GM23338 (cell line): ENCODE measurements around the gene TJP1. TPM values are rescaled to one million over a fixed set of nuclear protein-coding genes. Genes with fewer than 3 reads are reported as not detected.

Experiments
- ATAC-seq: fragments of 200-7000 bp; cut with Tn5 transposase; 3 replicates; pipeline ENCODE4 v1.9.1; 2020
- DNase-seq: peaks from one replicate; pipeline ENCODE4 v3.0.0-alpha.2; 2015; ENCODE audit warnings: low spot score
- H2AFZ ChIP-seq: fragments of 200-600 bp; sonication (generic); 2 replicates; pipeline ENCODE4 v1.8.0; 2016; ENCODE audit warnings: antibody characterized with exemption, mild to moderate bottlenecking, moderate library complexity
- H3F3A ChIP-seq: fragments of 200-600 bp; sonication (generic); replicated peaks from 2 replicates; pipeline ENCODE4 v1.8.0; 2017; ENCODE audit warnings: antibody characterized with exemption, mixed run types, low read depth
- H3K27ac ChIP-seq: fragments of 200-600 bp; sonication (generic); 2 replicates; pipeline ENCODE4 v1.6.1; 2016; ENCODE audit warnings: low read depth
- H3K27me3 ChIP-seq: fragments of 200-600 bp; sonication (generic); 2 replicates; pipeline ENCODE4 v1.8.0; 2016; ENCODE audit warnings: mild to moderate bottlenecking, mixed run types, moderate library complexity; ENCODE audit not compliant: insufficient read depth
- H3K36me3 ChIP-seq: fragments of 200-600 bp; sonication (generic); 2 replicates; pipeline ENCODE4 v1.8.0; 2016; ENCODE audit warnings: mild to moderate bottlenecking; ENCODE audit not compliant: insufficient read depth
- H3K4me1 ChIP-seq: fragments of 200-600 bp; sonication (generic); 2 replicates; pipeline ENCODE4 v1.8.0; 2016; ENCODE audit warnings: mild to moderate bottlenecking, moderate library complexity; ENCODE audit not compliant: insufficient read depth
- H3K4me2 ChIP-seq: fragments of 200-600 bp; sonication (generic); 2 replicates; pipeline ENCODE4 v1.7.1; 2017; ENCODE audit warnings: mixed run types
- H3K4me3 ChIP-seq: fragments of 200-600 bp; sonication (generic); 2 replicates; pipeline ENCODE4 v1.6.1; 2016; ENCODE audit warnings: mixed run types
- H3K79me2 ChIP-seq: fragments of 200-600 bp; sonication (generic); replicated peaks from 2 replicates; pipeline ENCODE4 v1.8.0; 2017; ENCODE audit warnings: mild to moderate bottlenecking; ENCODE audit not compliant: insufficient read depth
- H3K9me2 ChIP-seq: fragments of 200-600 bp; sonication (generic); 2 replicates; pipeline ENCODE4 v1.8.0; 2017; ENCODE audit not compliant: insufficient read depth
- H4K20me1 ChIP-seq: fragments of 200-600 bp; sonication (generic); replicated peaks from 2 replicates; pipeline ENCODE4 v1.8.0; 2017; ENCODE audit warnings: mild to moderate bottlenecking; ENCODE audit not compliant: insufficient read depth
- H3K27ac Mint-ChIP-seq: 2 replicates; pipeline ENCODE4 v1.8.0; 2020; ENCODE audit warnings: inconsistent platforms, mild to moderate bottlenecking, moderate library complexity, mixed read lengths
- H3K27me3 Mint-ChIP-seq: 3 replicates; pipeline ENCODE4 v1.8.0; 2022; ENCODE audit warnings: low read depth, mild to moderate bottlenecking, moderate library complexity, mixed read lengths, inconsistent platforms; ENCODE audit not compliant: insufficient read depth, poor library complexity
- H3K36me3 Mint-ChIP-seq: 3 replicates; pipeline ENCODE4 v1.8.0; 2021; ENCODE audit warnings: low read depth, mild to moderate bottlenecking, inconsistent platforms, moderate library complexity, mixed read lengths
- H3K4me1 Mint-ChIP-seq: 3 replicates; pipeline ENCODE4 v1.8.0; 2020; ENCODE audit warnings: mild to moderate bottlenecking, inconsistent platforms, mixed read lengths
- H3K4me3 Mint-ChIP-seq: 3 replicates; pipeline ENCODE4 v1.8.0; 2021; ENCODE audit warnings: moderate library complexity, mild to moderate bottlenecking, inconsistent platforms, mixed read lengths
- H3K9me3 Mint-ChIP-seq: 3 replicates; pipeline ENCODE4 v1.8.0; 2020; ENCODE audit warnings: moderate library complexity, mild to moderate bottlenecking, inconsistent platforms, mixed read lengths
- CREB1 ChIP-seq: fragments of 250-450 bp; sonication (Bioruptor Pico); IDR thresholded peaks from 2 replicates; pipeline ENCODE4 v1.5.0; 2020; ENCODE audit warnings: low read depth, mild to moderate bottlenecking, moderate library complexity
- CTCF ChIP-seq, 2 experiments: fragments of 200-600 bp in 1 of 2; sonication (generic) in 1 of 2; conservative IDR thresholded peaks; 2 replicates each; pipeline versions ENCODE4 v1.5.1 to v1.6.1; 2016 to 2017; ENCODE audit warnings: antibody characterized with exemption in 2 of 2, low read depth in 2 of 2, mild to moderate bottlenecking in 2 of 2, moderate library complexity in 1 of 2
- ETS1 ChIP-seq: IDR thresholded peaks from 2 replicates; pipeline ENCODE4 v1.6.1; 2016; ENCODE audit warnings: antibody characterized with exemption
- EZH2 ChIP-seq: fragments of 200-600 bp; sonication (generic); IDR thresholded peaks from one replicate; pipeline ENCODE4 v1.8.0; 2017; ENCODE audit warnings: antibody characterized with exemption, mild to moderate bottlenecking, low read depth; ENCODE audit not compliant: unreplicated experiment
- JUNB ChIP-seq: IDR thresholded peaks from one replicate; pipeline ENCODE4 v1.6.1; 2016; ENCODE audit warnings: antibody characterized with exemption; ENCODE audit not compliant: unreplicated experiment
- NANOG ChIP-seq: IDR thresholded peaks from 2 replicates; pipeline ENCODE4 v1.6.1; 2016; ENCODE audit warnings: antibody characterized with exemption, borderline replicate concordance
- POLR2AphosphoS5 ChIP-seq: IDR thresholded peaks from 2 replicates; pipeline ENCODE4 v1.6.1; 2016; ENCODE audit warnings: antibody characterized with exemption, low read depth
- REST ChIP-seq: IDR thresholded peaks from one replicate; pipeline ENCODE4 v1.6.1; 2018; ENCODE audit warnings: antibody characterized with exemption; ENCODE audit not compliant: unreplicated experiment
- STAT1 ChIP-seq: IDR thresholded peaks from one replicate; pipeline ENCODE4 v1.6.1; 2016; ENCODE audit warnings: antibody characterized with exemption; ENCODE audit not compliant: unreplicated experiment
- ZNF114 ChIP-seq: fragments of 250-450 bp; sonication (Bioruptor Pico); IDR thresholded peaks from 2 replicates; pipeline ENCODE4 v1.5.0; 2020; ENCODE audit warnings: mild to moderate bottlenecking, moderate library complexity
- ZNF331 ChIP-seq: fragments of 250-450 bp; sonication (Bioruptor Pico); IDR thresholded peaks from 2 replicates; pipeline ENCODE4 v1.5.0; 2020; ENCODE audit warnings: low read depth, mild to moderate bottlenecking, moderate library complexity
- ZNF462 ChIP-seq: fragments of 250-450 bp; sonication (Bioruptor Pico); IDR thresholded peaks from 2 replicates; pipeline ENCODE4 v1.5.0; 2020; ENCODE audit warnings: mild to moderate bottlenecking, moderate library complexity
- polyA plus RNA-seq: library from polyadenylated mRNA; unstranded; fragments of >200 nt; fragmentation: Nextera tagmentation; extraction: Ambion mirVana; gene quantifications from 2 replicates; pipeline ENCODE4 v1.2.1, GENCODE V29; 2016
- total RNA-seq: library from RNA; depleted of rRNA; stranded (reverse); fragments of >200 nt; shearing (Covaris generic); gene quantifications from 2 replicates; pipeline ENCODE4 v1.2.3, GENCODE V29; 2014

TJP1 gene
- total and polyA plus RNA-seq, 2 experiments from 2014 or later = 76.2 to 116 TPM

GRCh38 chr15:29774900-29775299 is 47.4 kb downstream of the TJP1 start:
- no peaks in the 10 kb centered on the region for H3K27me3 ChIP-seq
- H4K20me1 ChIP-seq = peaks cover 8% of the 10 kb centered on the region; the same call in 1 of the 2 replicates
- H3K4me1 ChIP-seq = peaks cover 27% of the 10 kb centered on the region
- no peaks in the 10 kb centered on the region for H3K9me2 ChIP-seq
- no peak overlapping the region for H2AFZ ChIP-seq
- no peak overlapping the region for H3K4me3 ChIP-seq
- no peak overlapping the region for H3K4me2 ChIP-seq
- peaks cover 71% of the 10 kb centered on the region for H3K79me2 ChIP-seq
- no peak for TF ChIP-seq STAT1
- no peak for TF ChIP-seq NANOG
- TF ChIP-seq ETS1 = no peak
- no peak for TF ChIP-seq JUNB
- no peak for TF ChIP-seq ZNF331 (CRISPR knock-in tag)
- no peak for TF ChIP-seq ZNF114 (CRISPR knock-in tag)
- no peak for TF ChIP-seq ZNF462 (CRISPR knock-in tag)
- no peak for TF ChIP-seq POLR2AphosphoS5
- TF ChIP-seq CTCF (conservative IDR thresholded peaks at IDR 0.05; ENCODE audit: low read depth in 2 of 2) = no peak
- TF ChIP-seq REST = no peak
- TF ChIP-seq EZH2 = no peak
- no peak for TF ChIP-seq CREB1
- H3K27ac Mint-ChIP-seq = peak overlapping the region; percentile 0; the same call in 1 of the 2 replicates
- H3K4me3 Mint-ChIP-seq = no peak overlapping the region
- H3F3A ChIP-seq = no peaks in the 10 kb centered on the region
- ATAC-seq (no peak), DNase-seq (no peak)
- H3K36me3 ChIP-seq = no peaks in the 10 kb centered on the region; the same call in 1 of the 2 replicates
- peaks cover 35% of the 10 kb centered on the region for H3K4me1 Mint-ChIP-seq
- peaks cover 14% of the 10 kb centered on the region for H3K36me3 Mint-ChIP-seq
- H3K27me3 Mint-ChIP-seq = no peaks in the 10 kb centered on the region
- no peak overlapping the region for H3K27ac ChIP-seq
- H3K9me3 Mint-ChIP-seq = peaks cover 6% of the 10 kb centered on the region
